GM20431 (cell line): Measurements from ENCODE around the gene LCE2B.

ENCODE experiments used
- in situ Hi-C: fragments of 300-500 bp; cut with MseI, MboI; formaldehyde crosslinking; loops from one replicate; pipeline ENCODE4 v1.15.0; 2020; ENCODE audit warnings: low sequenced_read_pairs; ENCODE audit not compliant: unreplicated experiment

The LCE2B gene

DNA sequence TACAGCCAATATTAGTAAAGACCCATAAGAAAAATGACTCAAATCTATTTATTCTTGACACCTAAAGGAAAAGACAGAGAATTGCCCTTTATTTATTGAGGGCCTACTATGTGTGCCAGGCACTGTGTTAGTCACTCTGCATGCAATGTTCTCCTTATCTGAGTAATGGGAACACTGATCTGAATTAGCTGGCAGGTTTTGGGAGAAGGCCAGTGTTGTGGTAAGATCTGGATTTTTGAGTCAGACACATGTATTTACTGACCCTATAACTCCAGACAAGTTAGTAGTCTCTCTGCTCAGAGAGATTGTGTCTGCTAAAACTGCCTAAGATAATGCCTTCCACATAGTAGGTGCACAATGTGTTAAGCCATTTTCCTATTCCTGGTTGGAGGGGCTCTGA lies 39.3 kb downstream of the LCE2B start:
- in situ Hi-C loops, result no loop called here

DNA sequence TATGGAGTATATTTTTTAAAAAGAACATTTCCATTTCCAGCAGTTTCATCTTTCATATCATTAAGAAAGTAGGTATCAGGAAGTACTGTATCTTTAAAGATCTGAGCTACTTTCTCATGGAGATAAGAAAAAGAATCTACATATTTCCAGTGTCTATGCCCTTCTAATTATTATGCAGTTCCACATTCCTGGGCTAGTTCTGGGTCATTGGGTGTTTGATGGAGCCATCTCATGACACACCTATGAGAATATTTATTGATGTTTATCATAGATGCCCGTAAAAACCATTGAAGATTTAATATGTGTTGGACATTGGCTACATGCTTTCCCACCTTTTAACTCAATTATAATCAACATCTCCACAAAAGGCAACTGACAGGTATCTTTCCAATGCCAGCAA lies 43.1 kb downstream of the LCE2B start:
- in situ Hi-C loops, result no loop called here

DNA sequence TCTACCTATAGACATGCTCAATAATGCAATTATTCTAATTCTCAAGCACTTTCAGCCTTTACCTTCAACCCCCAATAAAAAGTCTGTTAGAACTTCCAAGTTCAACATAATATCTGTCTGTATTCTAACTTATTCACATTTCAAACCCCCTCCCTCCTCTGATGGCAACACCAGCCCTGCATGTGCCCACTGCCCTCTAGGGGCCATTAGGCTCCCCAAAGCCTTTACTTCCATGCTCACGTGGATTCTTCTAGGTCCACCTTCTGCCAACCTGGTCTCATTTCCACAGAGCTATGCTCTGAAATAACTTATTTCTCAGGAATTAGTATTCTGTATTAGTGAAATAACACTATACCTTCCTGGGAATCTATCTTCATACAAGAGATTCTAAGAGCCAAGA lies 49.7 kb downstream of the LCE2B start:
- in situ Hi-C loops, result no loop called here
